Measurements from ENCODE around the gene FRMPD2.
"Not testable (repeated sequence)": the region's sequence is repeated elsewhere in the genome, so short reads cannot be mapped to it uniquely, and the experiment has no call there.

FRMPD2 gene

DNA sequence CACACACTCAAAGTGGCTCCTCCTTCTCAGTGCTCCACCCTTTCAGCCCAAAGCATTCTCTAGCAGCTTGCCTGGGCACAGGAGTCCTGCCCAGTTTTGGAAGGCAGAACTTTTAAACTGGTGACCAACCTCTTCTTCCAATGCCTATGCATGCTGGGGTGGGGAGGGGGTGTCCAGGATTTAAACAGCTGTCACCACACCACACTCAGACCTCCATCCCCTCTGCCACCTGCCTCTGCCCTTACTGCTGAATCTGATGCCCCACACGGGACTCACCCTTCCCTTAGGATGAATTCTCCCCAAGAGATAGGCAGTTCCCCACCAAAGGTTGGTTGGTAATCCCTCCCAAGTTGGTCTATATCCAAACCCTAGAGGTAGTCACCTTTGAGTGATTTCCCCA, 50.2 kb downstream of the FRMPD2 start:
- TF ChIP-seq, protein P1, sequence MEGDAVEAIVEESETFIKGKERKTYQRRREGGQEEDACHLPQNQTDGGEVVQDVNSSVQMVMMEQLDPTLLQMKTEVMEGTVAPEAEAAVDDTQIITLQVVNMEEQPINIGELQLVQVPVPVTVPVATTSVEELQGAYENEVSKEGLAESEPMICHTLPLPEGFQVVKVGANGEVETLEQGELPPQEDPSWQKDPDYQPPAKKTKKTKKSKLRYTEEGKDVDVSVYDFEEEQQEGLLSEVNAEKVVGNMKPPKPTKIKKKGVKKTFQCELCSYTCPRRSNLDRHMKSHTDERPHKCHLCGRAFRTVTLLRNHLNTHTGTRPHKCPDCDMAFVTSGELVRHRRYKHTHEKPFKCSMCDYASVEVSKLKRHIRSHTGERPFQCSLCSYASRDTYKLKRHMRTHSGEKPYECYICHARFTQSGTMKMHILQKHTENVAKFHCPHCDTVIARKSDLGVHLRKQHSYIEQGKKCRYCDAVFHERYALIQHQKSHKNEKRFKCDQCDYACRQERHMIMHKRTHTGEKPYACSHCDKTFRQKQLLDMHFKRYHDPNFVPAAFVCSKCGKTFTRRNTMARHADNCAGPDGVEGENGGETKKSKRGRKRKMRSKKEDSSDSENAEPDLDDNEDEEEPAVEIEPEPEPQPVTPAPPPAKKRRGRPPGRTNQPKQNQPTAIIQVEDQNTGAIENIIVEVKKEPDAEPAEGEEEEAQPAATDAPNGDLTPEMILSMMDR (conservative IDR thresholded peaks at IDR 0.05; ENCODE audit: low read depth), result no peak
- H3K27ac ChIP-seq, result no peak overlapping the region
- ChIA-PET CTCF (interaction anchor here (1.3 kb wide), 1 partner anchor 9 kb away, joined by 3 read pairs; no protein-coding TSS in a partner anchor), POLR2A (ENCODE audit: low non-redundant PET) (no interaction called here)
- no peak for DNase-seq (ENCODE audit: low spot score)

GRCh38 chr10:48221814-48222213, 52.7 kb downstream of the FRMPD2 start:
- CTCF ChIA-PET, result no interaction called here
- POLR2A ChIA-PET (ENCODE audit: low non-redundant PET), result no interaction called here

GRCh38 chr10:48221031-48221430, 53.5 kb downstream of the FRMPD2 start:
- POLR2A ChIA-PET (ENCODE audit: low non-redundant PET); CTCF ChIA-PET; DNase-seq (ENCODE audit: low spot score); H3K27ac ChIP-seq: not testable (repeated sequence)

More at GRCh38 chr10:48221814-48222213, 52.7 kb downstream of the FRMPD2 start:
- TF ChIP-seq, protein P1 (conservative IDR thresholded peaks at IDR 0.05; ENCODE audit: low read depth), result no peak
- DNase-seq (ENCODE audit: low spot score), result no peak
- no peak overlapping the region for H3K27ac ChIP-seq

GRCh38 chr10:48219194-48219593, 55.3 kb downstream of the FRMPD2 start:
- TF ChIP-seq, protein P1 (conservative IDR thresholded peaks at IDR 0.05; ENCODE audit: low read depth), result no peak
- no peak for DNase-seq (ENCODE audit: low spot score)
- H3K27ac ChIP-seq, result no peak overlapping the region
- POLR2A ChIA-PET (ENCODE audit: low non-redundant PET), result no interaction called here
- CTCF ChIA-PET, result no interaction called here

DNA sequence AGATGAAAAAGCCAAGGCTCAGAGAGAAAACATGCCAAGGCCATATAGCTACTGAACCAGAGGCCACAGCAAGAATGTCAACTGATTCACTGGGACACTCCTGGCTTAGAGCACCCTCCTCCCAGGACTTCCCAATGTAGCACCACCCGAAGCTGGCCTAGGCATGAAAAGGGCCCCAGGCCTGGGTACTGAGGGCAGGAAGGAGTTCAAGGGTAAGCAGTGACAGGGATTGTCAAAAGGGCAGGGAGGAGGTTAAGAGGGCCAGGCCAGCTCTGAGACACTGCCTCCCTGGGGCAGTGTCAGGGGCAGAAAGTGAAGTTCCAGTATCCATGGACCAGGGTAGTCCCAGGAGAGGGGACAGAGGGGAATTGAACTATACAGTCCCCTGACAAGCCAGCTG, 57.8 kb downstream of the FRMPD2 start:
- H3K27ac ChIP-seq, result no peak overlapping the region
- no peak for DNase-seq (ENCODE audit: low spot score)
- TF ChIP-seq, protein P1 (conservative IDR thresholded peaks at IDR 0.05; ENCODE audit: low read depth), result no peak
- ChIA-PET CTCF (interaction anchor here (0.8 to 3.1 kb wide), 2 partner anchors 73 to 75 kb away, joined by 3 to 12 read pairs; no protein-coding TSS in a partner anchor), POLR2A (ENCODE audit: low non-redundant PET) (no interaction called here)

DNA sequence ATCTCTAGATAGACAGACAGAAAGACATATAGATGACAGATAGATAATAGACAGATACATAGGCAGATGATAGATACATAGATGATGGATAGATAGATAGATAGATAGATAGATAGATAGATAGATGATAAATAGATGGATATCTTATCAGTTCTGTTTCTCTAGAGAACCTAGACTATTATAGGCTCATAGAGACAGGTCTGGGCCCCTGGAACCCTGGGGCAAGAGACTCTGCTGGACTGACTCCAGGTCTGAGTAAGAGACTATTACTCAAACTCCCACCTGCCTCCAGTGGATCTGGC, 58.3 kb downstream of the FRMPD2 start:
- ChIA-PET CTCF (interaction anchor here (0.5 to 3.1 kb wide), 3 partner anchors 73 to 1440 kb away, joined by 3 to 12 read pairs (median 3); no protein-coding TSS in a partner anchor), POLR2A (ENCODE audit: low non-redundant PET) (no interaction called here)
- no peak for DNase-seq (ENCODE audit: low spot score)
- no peak overlapping the region for H3K27ac ChIP-seq
- TF ChIP-seq, protein P1 (conservative IDR thresholded peaks at IDR 0.05; ENCODE audit: low read depth), result no peak

- TF ChIP-seq, protein P1 (conservative IDR thresholded peaks at IDR 0.05; ENCODE audit: low read depth), result peak; percentile 72
- H3K27ac ChIP-seq, result no peak overlapping the region
- ChIA-PET POLR2A (ENCODE audit: low non-redundant PET) (no interaction called here), CTCF (interaction anchor here (0.5 to 3.1 kb wide), 5 partner anchors 9 to 1441 kb away, joined by 3 to 12 read pairs (median 3); no protein-coding TSS in a partner anchor)
- peak; percentile 59 for DNase-seq (ENCODE audit: low spot score)
These were observed 58.9 kb downstream of the FRMPD2 start for GRCh38 chr10:48215486-48216203.

Data from RWPE1 (cell line).